GM21423 (cell line): Measurements from ENCODE around the gene AJAP1.
"Not testable (repeated sequence)": the region's sequence is repeated elsewhere in the genome, so short reads cannot be mapped to it uniquely, and the experiment has no call there.

ENCODE experiments used
- ATAC-seq: cut with Tn5 transposase; IDR thresholded peaks from one replicate; pipeline ENCODE4 v1.9.1; 2021; ENCODE audit warnings: mild to moderate bottlenecking, moderate library complexity; ENCODE audit not compliant: unreplicated experiment

Gene AJAP1

GRCh38 chr1:4653796-4654725 is at the start of gene AJAP1:
Gene AJAP1, plus strand, starts transcription at chr1:4654609. Its CDS starts 817 bp downstream, at chr1:4655426.
- ATAC-seq, result no peak

- ATAC-seq, result no peak
Measured at GRCh38 chr1:4605158-4605557, 49.3 kb upstream of the AJAP1 start.

GRCh38 chr1:4611563-4612341 is 42.7 kb upstream of the AJAP1 start:
- no peak for ATAC-seq

GRCh38 chr1:4612991-4613390 is 41.4 kb upstream of the AJAP1 start:
- ATAC-seq, result no peak

GRCh38 chr1:4613606-4614370 is 40.6 kb upstream of the AJAP1 start:
- ATAC-seq, result no peak

GRCh38 chr1:4614371-4615137 is 39.9 kb upstream of the AJAP1 start:
- ATAC-seq, result no peak

GRCh38 chr1:4615138-4615470 is 39.3 kb upstream of the AJAP1 start:
- no peak for ATAC-seq

GRCh38 chr1:4615501-4615900 is 38.9 kb upstream of the AJAP1 start:
- ATAC-seq, result no peak

GRCh38 chr1:4616831-4617465 is 37.5 kb upstream of the AJAP1 start:
- no peak for ATAC-seq

- ATAC-seq, result no peak
Measured at GRCh38 chr1:4617506-4617905, 36.9 kb upstream of the AJAP1 start.

GRCh38 chr1:4618827-4619226 is 35.6 kb upstream of the AJAP1 start:
- not testable (repeated sequence) for ATAC-seq

GRCh38 chr1:4621646-4622045 is 32.8 kb upstream of the AJAP1 start:
- ATAC-seq, result no peak

GRCh38 chr1:4622821-4623220 is 31.6 kb upstream of the AJAP1 start:
- ATAC-seq, result no peak

- no peak for ATAC-seq
Measured at GRCh38 chr1:4624141-4624715, 30.2 kb upstream of the AJAP1 start.

- no peak for ATAC-seq
Measured at GRCh38 chr1:4624801-4625200, 29.6 kb upstream of the AJAP1 start.

GRCh38 chr1:4626061-4626460 is 28.3 kb upstream of the AJAP1 start:
- ATAC-seq, result no peak

GRCh38 chr1:4626560-4627319 is 27.7 kb upstream of the AJAP1 start:
- no peak for ATAC-seq

GRCh38 chr1:4627353-4627752 is 27.1 kb upstream of the AJAP1 start:
- ATAC-seq, result no peak

- no peak for ATAC-seq
Measured at GRCh38 chr1:4628992-4629391, 25.4 kb upstream of the AJAP1 start.
